K562 (cell line): ENCODE data around the gene GCNA. TPM values are rescaled to one million over a fixed set of nuclear protein-coding genes. Genes with fewer than 3 reads are reported as not detected.

Source experiments
- CEBPZ ChIP-seq: fragments of 150-350 bp; IDR thresholded peaks from 2 replicates; pipeline ENCODE4 v1.6.1; 2014; ENCODE audit warnings: low read depth, mild to moderate bottlenecking, low read length, borderline replicate concordance
- GABPB1 ChIP-seq: sonication (generic); formaldehyde crosslinking; IDR thresholded peaks from 2 replicates; pipeline ENCODE4 v1.8.0; 2022; ENCODE audit warnings: mild to moderate bottlenecking, missing genetic modification reagents
- HNRNPLL ChIP-seq: fragments of 200-400 bp; formaldehyde crosslinking; IDR thresholded peaks from 2 replicates; pipeline ENCODE4 v1.6.1; 2017; ENCODE audit warnings: low read length, low read depth, mild to moderate bottlenecking; ENCODE audit not compliant: poor library complexity, severe bottlenecking
- LARP7 ChIP-seq: fragments of 450-650 bp; IDR thresholded peaks from 2 replicates; pipeline ENCODE4 v1.6.1; 2016
- MCM5 ChIP-seq: fragments of 450-650 bp; IDR thresholded peaks from 2 replicates; pipeline ENCODE4 v1.6.1; 2016; ENCODE audit warnings: low read depth
- MXD1 ChIP-seq: fragments of 250-450 bp; sonication (Bioruptor Pico); IDR thresholded peaks from 2 replicates; pipeline ENCODE4 v1.8.0; 2021; ENCODE audit warnings: borderline replicate concordance, mild to moderate bottlenecking, moderate library complexity; ENCODE audit not compliant: poor library complexity, severe bottlenecking
- RAD21 ChIP-seq, 2 experiments: fragments of 250-450 bp in 1 of 2; fragments of 450-650 bp in 1 of 2; sonication (Bioruptor Pico) in 1 of 2; formaldehyde crosslinking in 1 of 2; IDR thresholded peaks in 1 of 2; conservative IDR thresholded peaks in 1 of 2; 2 replicates each; pipeline versions ENCODE4 v1.4.0 to v1.8.0; 2020 to 2022; ENCODE audit warnings: mild to moderate bottlenecking in 2 of 2, moderate library complexity in 1 of 2
- SRSF7 ChIP-seq: fragments of 200-400 bp; formaldehyde crosslinking; optimal IDR thresholded peaks from 2 replicates; pipeline ENCODE3; 2017; ENCODE audit warnings: mild to moderate bottlenecking, low read depth, low read length
- TCF15 ChIP-seq: fragments of 250-450 bp; sonication (Bioruptor Pico); IDR thresholded peaks from 2 replicates; pipeline ENCODE4 v1.8.0; 2022; ENCODE audit warnings: moderate library complexity, mild to moderate bottlenecking, inconsistent platforms
- ZNF644 ChIP-seq: fragments of 200-800 bp; sonication (Bioruptor generic); IDR thresholded peaks from 2 replicates; pipeline ENCODE4 v1.6.1; 2016; ENCODE audit warnings: low read depth, missing genetic modification characterization, missing compliant biosample characterization
- ZNF830 ChIP-seq: fragments of 250-450 bp; sonication (Bioruptor Pico); IDR thresholded peaks from 2 replicates; pipeline ENCODE4 v1.5.0; 2021; ENCODE audit warnings: mild to moderate bottlenecking
- polyA plus RNA-seq, 8 experiments: library from polyadenylated mRNA; depleted of rRNA in 4 of 8; stranded (reverse) in 5 of 8; unstranded in 3 of 8; fragments of >200 nt; fragmentation: Nextera tagmentation in 2 of 8; fragmentation: Illumina TruSeq in 1 of 8; extraction: Ambion mirVana in 2 of 8; extraction: Trizol in 1 of 8; gene quantifications; 2 replicates each; pipeline versions ENCODE4 v1.2.1 to v1.2.3, GENCODE V29; 2011 to 2014; ENCODE audit warnings: inconsistent platforms in 1 of 8, missing spikeins in 1 of 8
- total RNA-seq, 7 experiments: library from RNA; depleted of rRNA in 6 of 7; stranded (reverse); fragments of >200 nt in 6 of 7; fragmentation: Illumina TruSeq in 2 of 7; extraction: Trizol in 2 of 7; gene quantifications; 2 replicates each; pipeline versions ENCODE4 v1.2.1 to v1.2.3, GENCODE V29; 2011 to 2021; ENCODE audit warnings: low replicate concordance in 1 of 7
- TF ChIP-seq, protein P1 (sequence below), 2 experiments: fragments of 450-650 bp in 1 of 2; sonication (generic) in 1 of 2; formaldehyde crosslinking in 1 of 2; IDR thresholded peaks; 2 replicates each; pipeline versions ENCODE4 v1.7.1 to v1.9.0; 2016 to 2022; ENCODE audit warnings: inconsistent platforms in 1 of 2, mild to moderate bottlenecking in 1 of 2, missing genetic modification reagents in 1 of 2

Gene GCNA
- total and polyA plus RNA-seq, 9 of the 15 experiments (the other 6 are each of a cell fraction or from before 2014, with no cell fraction given) = 0.27 to 1.5 (median 0.86) TPM

GRCh38 chrX:71636438-71637252 lies 58.4 kb downstream of the GCNA start (continued):
- TF ChIP-seq, protein P1, sequence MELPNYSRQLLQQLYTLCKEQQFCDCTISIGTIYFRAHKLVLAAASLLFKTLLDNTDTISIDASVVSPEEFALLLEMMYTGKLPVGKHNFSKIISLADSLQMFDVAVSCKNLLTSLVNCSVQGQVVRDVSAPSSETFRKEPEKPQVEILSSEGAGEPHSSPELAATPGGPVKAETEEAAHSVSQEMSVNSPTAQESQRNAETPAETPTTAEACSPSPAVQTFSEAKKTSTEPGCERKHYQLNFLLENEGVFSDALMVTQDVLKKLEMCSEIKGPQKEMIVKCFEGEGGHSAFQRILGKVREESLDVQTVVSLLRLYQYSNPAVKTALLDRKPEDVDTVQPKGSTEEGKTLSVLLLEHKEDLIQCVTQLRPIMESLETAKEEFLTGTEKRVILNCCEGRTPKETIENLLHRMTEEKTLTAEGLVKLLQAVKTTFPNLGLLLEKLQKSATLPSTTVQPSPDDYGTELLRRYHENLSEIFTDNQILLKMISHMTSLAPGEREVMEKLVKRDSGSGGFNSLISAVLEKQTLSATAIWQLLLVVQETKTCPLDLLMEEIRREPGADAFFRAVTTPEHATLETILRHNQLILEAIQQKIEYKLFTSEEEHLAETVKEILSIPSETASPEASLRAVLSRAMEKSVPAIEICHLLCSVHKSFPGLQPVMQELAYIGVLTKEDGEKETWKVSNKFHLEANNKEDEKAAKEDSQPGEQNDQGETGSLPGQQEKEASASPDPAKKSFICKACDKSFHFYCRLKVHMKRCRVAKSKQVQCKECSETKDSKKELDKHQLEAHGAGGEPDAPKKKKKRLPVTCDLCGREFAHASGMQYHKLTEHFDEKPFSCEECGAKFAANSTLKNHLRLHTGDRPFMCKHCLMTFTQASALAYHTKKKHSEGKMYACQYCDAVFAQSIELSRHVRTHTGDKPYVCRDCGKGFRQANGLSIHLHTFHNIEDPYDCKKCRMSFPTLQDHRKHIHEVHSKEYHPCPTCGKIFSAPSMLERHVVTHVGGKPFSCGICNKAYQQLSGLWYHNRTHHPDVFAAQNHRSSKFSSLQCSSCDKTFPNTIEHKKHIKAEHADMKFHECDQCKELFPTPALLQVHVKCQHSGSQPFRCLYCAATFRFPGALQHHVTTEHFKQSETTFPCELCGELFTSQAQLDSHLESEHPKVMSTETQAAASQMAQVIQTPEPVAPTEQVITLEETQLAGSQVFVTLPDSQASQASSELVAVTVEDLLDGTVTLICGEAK (IDR thresholded peaks at IDR 0.05) = no peak
- TF ChIP-seq, protein P1 (CRISPR knock-in tag; IDR thresholded peaks at IDR 0.05) = no peak
- TF ChIP-seq GABPB1 (CRISPR knock-in tag) = no peak
- no peak for TF ChIP-seq MCM5
- TF ChIP-seq RAD21 (CRISPR knock-in tag; conservative IDR thresholded peaks at IDR 0.05 in 1 of 2, IDR thresholded peaks at IDR 0.05 in 1 of 2) = no peak
- no peak for TF ChIP-seq LARP7
- no peak for TF ChIP-seq MXD1 (CRISPR knock-in tag)
- peak; percentile 21 for TF ChIP-seq HNRNPLL
- no peak for TF ChIP-seq ZNF830
- TF ChIP-seq TCF15 (CRISPR knock-in tag) = no peak
- no peak for TF ChIP-seq CEBPZ
- no peak for TF ChIP-seq SRSF7
- TF ChIP-seq ZNF644 = no peak
- TF ChIP-seq, all 486 proteins: peak for 4
